ENCODE measurements around the gene QSOX2.

Gene QSOX2

GRCh38 chr9:136264441-136265405 lies 19.1 kb upstream of the QSOX2 start:
- Histone ChIP-seq H3K4me1 (ENCODE audit: control insufficient read depth, insufficient read depth, low read length) (no peaks in the 10 kb centered on the region), H3K27ac (ENCODE audit: extremely low read depth, low read depth, low read length) (no peak overlapping the region), H3K9me3 (ENCODE audit: control insufficient read depth, insufficient read depth, low read depth, low read length) (no peaks in the 10 kb centered on the region), H3K4me3 (ENCODE audit: low read depth, low read length) (no peak overlapping the region), H3K36me3 (ENCODE audit: control insufficient read depth in 2 of 2, insufficient read depth in 1 of 2, low read length in 2 of 2) (no peaks in the 10 kb centered on the region)
- CTCF ChIA-PET, result interaction anchor here (0.6 kb wide), 1 partner anchor 142 kb away, joined by 3 read pairs; no protein-coding TSS in a partner anchor
- TF ChIP-seq ZNF239 (tag by site-specific recombination; IDR thresholded peaks at IDR 0.05), result no peak
- no peak for TF ChIP-seq BCL11A (tag by site-specific recombination; IDR thresholded peaks at IDR 0.05; ENCODE audit: low read depth)
- TF ChIP-seq ZNF121 (tag by site-specific recombination; IDR thresholded peaks at IDR 0.05), result peak; percentile 94
- POLR2A ChIA-PET, result no interaction called here

GRCh38 chr9:136264031-136264430 lies 18.4 kb upstream of the QSOX2 start:
- ChIA-PET CTCF (no interaction called here), POLR2A (no interaction called here)
- no peak overlapping the region for H3K27ac ChIP-seq (ENCODE audit: extremely low read depth, low read depth, low read length)
- H3K36me3 ChIP-seq (ENCODE audit: control insufficient read depth in 2 of 2, insufficient read depth in 1 of 2, low read length in 2 of 2), result no peaks in the 10 kb centered on the region
- TF ChIP-seq ZNF76 (tag by site-specific recombination; IDR thresholded peaks at IDR 0.05; ENCODE audit: borderline replicate concordance, low read depth), result no peak
- no peak for TF ChIP-seq ZNF10 (tag by site-specific recombination; IDR thresholded peaks at IDR 0.05)
- no peak for TF ChIP-seq ZNF211 (tag by site-specific recombination; IDR thresholded peaks at IDR 0.05; ENCODE audit: low read depth)
- TF ChIP-seq KLF17 (tag by site-specific recombination; IDR thresholded peaks at IDR 0.05), result peak; percentile 12; the same call in 1 of the 2 replicates
- no peak for TF ChIP-seq OVOL3 (tag by site-specific recombination; IDR thresholded peaks at IDR 0.05)
- no peak overlapping the region for H3K4me3 ChIP-seq (ENCODE audit: low read depth, low read length)
- H3K4me1 ChIP-seq (ENCODE audit: control insufficient read depth, insufficient read depth, low read length), result no peaks in the 10 kb centered on the region
- H3K9me3 ChIP-seq (ENCODE audit: control insufficient read depth, insufficient read depth, low read depth, low read length), result no peaks in the 10 kb centered on the region

- Histone ChIP-seq H3K4me1 (ENCODE audit: control insufficient read depth, insufficient read depth, low read length) (no peaks in the 10 kb centered on the region), H3K4me3 (ENCODE audit: low read depth, low read length) (no peak overlapping the region), H3K27ac (ENCODE audit: extremely low read depth, low read depth, low read length) (no peak overlapping the region), H3K9me3 (ENCODE audit: control insufficient read depth, insufficient read depth, low read depth, low read length) (no peaks in the 10 kb centered on the region), H3K36me3 (ENCODE audit: control insufficient read depth in 2 of 2, insufficient read depth in 1 of 2, low read length in 2 of 2) (no peaks in the 10 kb centered on the region)
- ChIA-PET CTCF (interaction anchor here (0.6 to 2.0 kb wide), 6 partner anchors 21 to 1366 kb away, joined by 3 to 11 read pairs (median 4); no protein-coding TSS in a partner anchor), POLR2A (interaction anchor here (0.8 kb wide), 1 partner anchor 13 kb away, joined by 3 read pairs; no protein-coding TSS in a partner anchor)
- TF ChIP-seq ZNF354C (tag by site-specific recombination; IDR thresholded peaks at IDR 0.05; ENCODE audit: borderline replicate concordance, low read depth) (no peak), ZNF366 (tag by site-specific recombination; conservative IDR thresholded peaks at IDR 0.05) (no peak), GLIS2 (tag by site-specific recombination; IDR thresholded peaks at IDR 0.05) (peak; percentile 58; the same call in 1 of the 2 replicates), GLIS1 (tag by site-specific recombination; IDR thresholded peaks at IDR 0.05) (peak; percentile 84; the same call in 1 of the 2 replicates)
Observed at GRCh38 chr9:136262671-136263178, 17.1 kb upstream of the QSOX2 start.

- no peaks in the 10 kb centered on the region for H3K9me3 ChIP-seq (ENCODE audit: control insufficient read depth, insufficient read depth, low read depth, low read length)
- POLR2A ChIA-PET, result interaction anchor here (0.7 to 0.8 kb wide), 2 partner anchors 11 to 14 kb away, joined by 3 read pairs; no protein-coding TSS in a partner anchor
- H3K36me3 ChIP-seq (ENCODE audit: control insufficient read depth in 2 of 2, insufficient read depth in 1 of 2, low read length in 2 of 2), result no peaks in the 10 kb centered on the region
- TF ChIP-seq ZNF391 (tag by site-specific recombination; IDR thresholded peaks at IDR 0.05; ENCODE audit: borderline replicate concordance, low read depth) (no peak), MYNN (tag by site-specific recombination; IDR thresholded peaks at IDR 0.05; ENCODE audit: borderline replicate concordance) (no peak), BCL11A (tag by site-specific recombination; IDR thresholded peaks at IDR 0.05; ENCODE audit: low read depth) (no peak), ZNF621 (tag by site-specific recombination; IDR thresholded peaks at IDR 0.05) (no peak), ZSCAN16 (tag by site-specific recombination; IDR thresholded peaks at IDR 0.05) (no peak), SP7 (tag by site-specific recombination; IDR thresholded peaks at IDR 0.05) (no peak), ZNF785 (tag by site-specific recombination; IDR thresholded peaks at IDR 0.05) (no peak), WT1 (tag by site-specific recombination; IDR thresholded peaks at IDR 0.05) (no peak), ZNF423 (tag by site-specific recombination; IDR thresholded peaks at IDR 0.05) (no peak), ZNF473 (tag by site-specific recombination; IDR thresholded peaks at IDR 0.05) (no peak), ZNF768 (tag by site-specific recombination; IDR thresholded peaks at IDR 0.05) (no peak), ZBTB7A (tag by site-specific recombination; IDR thresholded peaks at IDR 0.05; ENCODE audit: low read depth) (no peak), ZNF302 (tag by site-specific recombination; IDR thresholded peaks at IDR 0.05; ENCODE audit: low read depth) (no peak), ZNF121 (tag by site-specific recombination; IDR thresholded peaks at IDR 0.05) (no peak)
- no peak overlapping the region for H3K27ac ChIP-seq (ENCODE audit: extremely low read depth, low read depth, low read length)
- H3K4me1 ChIP-seq (ENCODE audit: control insufficient read depth, insufficient read depth, low read length), result no peaks in the 10 kb centered on the region
- no peak overlapping the region for H3K4me3 ChIP-seq (ENCODE audit: low read depth, low read length)
- CTCF ChIA-PET, result interaction anchor here (0.6 to 2.0 kb wide), 5 partner anchors 22 to 1367 kb away, joined by 3 to 11 read pairs (median 5); no protein-coding TSS in a partner anchor
Observed at GRCh38 chr9:136261686-136262430, 16.2 kb upstream of the QSOX2 start.

Data from HEK293 (cell line).